ENCODE results near the gene GPR107. TPM values are rescaled to one million over a fixed set of nuclear protein-coding genes. Genes with fewer than 3 reads are reported as not detected.
A peak's percentile ranks its signal among the peaks of the same experiment; 100 is the strongest.

The GPR107 gene
- total RNA-seq, 4 donors from 2014 or later, result 13.5 to 20.7 (median 17.5) TPM

DNA sequence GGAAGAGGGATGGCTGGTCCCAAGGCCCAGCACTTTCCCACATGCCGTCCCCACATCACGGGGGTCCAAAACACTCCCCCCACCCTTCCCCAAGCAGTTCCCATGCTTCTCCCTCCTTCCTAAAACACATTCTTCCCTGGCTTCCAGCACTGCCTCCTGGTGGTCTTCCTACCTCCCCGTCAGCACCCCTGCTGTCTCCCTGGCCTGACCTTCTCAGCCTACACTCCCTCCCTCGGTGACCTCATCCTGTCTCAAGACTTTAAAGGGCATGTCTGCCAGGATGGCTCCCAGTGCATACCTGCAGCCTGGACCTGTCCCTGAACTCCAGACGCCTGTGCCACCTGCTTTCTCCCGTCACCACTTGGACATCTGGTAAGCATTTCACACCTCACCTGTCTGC is 114.2 kb downstream of the GPR107 start:
- no peaks in the 10 kb centered on the region for H3K9me3 ChIP-seq
- no peaks in the 10 kb centered on the region for H3K36me3 ChIP-seq
- peaks cover 0 to 6% of the 10 kb centered on the region in 2 donors for H3K4me1 ChIP-seq
- TF ChIP-seq POLR2A (IDR thresholded peaks at IDR 0.05), result no peak
- TF ChIP-seq CTCF (IDR thresholded peaks at IDR 0.05 in 4 of 5, conservative IDR thresholded peaks at IDR 0.05 in 1 of 5), result no peak
- H3K27me3 ChIP-seq, result peaks cover 0 to 2% (median 0%) of the 10 kb centered on the region in 3 donors
- in situ Hi-C loops (cut with MboI; ENCODE audit: low sequenced_read_pairs in 4 of 4) (no loop called here), intact Hi-C loops (cut with DNase I; ENCODE audit: low total_unique reads) (no loop called here)
- DNase-seq (no peak), ATAC-seq (no peak)
- H3K27ac ChIP-seq, result no peak overlapping the region
- no peak overlapping the region for H3K4me3 ChIP-seq

DNA sequence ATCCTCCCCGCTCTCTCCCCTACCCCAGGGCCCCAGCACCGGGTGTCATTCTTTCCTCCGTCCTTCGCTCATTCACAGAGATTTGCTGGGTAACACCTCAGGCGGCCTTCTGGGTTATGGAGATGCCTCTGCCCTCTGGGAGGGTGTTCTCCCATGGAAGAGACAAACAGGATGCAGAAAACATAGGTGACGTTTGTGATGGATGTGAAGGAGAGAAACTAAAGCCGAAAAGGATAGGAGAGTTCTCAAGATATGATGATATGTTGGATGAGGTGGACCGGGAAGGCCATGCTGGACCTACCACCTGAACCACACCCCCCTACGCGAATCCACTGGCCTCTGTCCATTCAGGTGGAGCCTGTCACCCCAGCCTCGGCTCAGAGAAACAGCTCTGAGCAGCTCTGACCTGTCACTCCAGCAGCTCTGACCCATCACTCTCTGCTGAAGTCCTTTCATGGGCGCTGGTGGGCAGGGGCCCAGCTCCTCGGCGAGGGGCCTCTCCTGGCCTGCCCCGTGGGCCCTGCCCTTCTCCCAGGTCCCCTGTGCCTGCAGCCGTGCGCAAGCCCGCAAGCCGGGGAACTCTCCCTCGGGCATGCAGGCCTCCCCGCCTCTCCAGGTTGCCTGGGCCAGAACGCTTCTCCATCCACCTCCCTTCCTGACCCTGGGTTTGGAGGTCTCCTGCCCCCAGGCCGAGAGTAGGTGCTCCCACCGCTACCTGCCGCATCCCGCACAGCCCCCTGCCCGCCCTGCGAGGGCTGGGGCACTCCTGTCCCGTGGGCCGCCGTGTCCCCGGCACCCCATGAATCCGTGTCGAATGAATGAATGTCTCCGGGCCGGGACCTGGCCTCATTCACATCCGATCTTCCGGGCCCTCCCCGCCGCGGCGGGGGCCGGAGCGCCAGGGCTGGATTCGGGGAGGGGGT is 117.8 kb downstream of the GPR107 start:
- in situ Hi-C loops (cut with MboI; ENCODE audit: low sequenced_read_pairs in 4 of 4), result no loop called here
- H3K27me3 ChIP-seq, result peaks cover 0 to 8% (median 5%) of the 10 kb centered on the region in 3 donors

GRCh38 chr9:130172161-130172857 is 118.6 kb downstream of the GPR107 start, which contains the start of gene NCS1:
TSS of gene NCS1 (plus strand) at chr9:130172404. CDS start at chr9:130172664, 260 bp downstream.
- TF ChIP-seq POLR2A (IDR thresholded peaks at IDR 0.05) (no peak), CTCF (IDR thresholded peaks at IDR 0.05 in 4 of 5, conservative IDR thresholded peaks at IDR 0.05 in 1 of 5) (no peak)
- H3K4me1 ChIP-seq, result peaks cover 0 to 12% of the 10 kb centered on the region in 2 donors
- DNase-seq, result peak; percentile 31 to 39
- H3K4me3 ChIP-seq, result peak within 1 kb of the TSS; percentile 43 to 63 (median 50)
- intact Hi-C loops (cut with DNase I; ENCODE audit: low total_unique reads) (loop anchor here (5.0 kb wide), 1 partner anchor 65 kb away; no protein-coding TSS in a partner anchor), in situ Hi-C loops (cut with MboI; ENCODE audit: low sequenced_read_pairs in 4 of 4) (no loop called here)
- ATAC-seq, result peak; percentile 68 to 70
- H3K36me3 ChIP-seq, result no peaks in the 10 kb centered on the region
- no peaks in the 10 kb centered on the region for H3K9me3 ChIP-seq
- peak within 1 kb of the TSS in 1 of 4 donors; percentile 21 for H3K27ac ChIP-seq
- peaks cover 0 to 8% (median 5%) of the 10 kb centered on the region in 3 donors for H3K27me3 ChIP-seq

More for the DNA sequence above, 117.8 kb downstream of the GPR107 start:
- Histone ChIP-seq H3K27ac (peak overlapping the region in 1 of 4 donors; percentile 21), H3K36me3 (no peaks in the 10 kb centered on the region), H3K4me1 (peaks cover 0 to 12% of the 10 kb centered on the region in 2 donors), H3K9me3 (no peaks in the 10 kb centered on the region), H3K4me3 (peak overlapping the region; percentile 24 to 48 (median 46))
- DNase-seq (no peak), ATAC-seq (peak in 1 of 2 donors; percentile 12)
- intact Hi-C loops (cut with DNase I; ENCODE audit: low total_unique reads), result loop anchor here (5.0 kb wide), 1 partner anchor 64 kb away; no protein-coding TSS in a partner anchor
- TF ChIP-seq POLR2A (IDR thresholded peaks at IDR 0.05) (no peak), CTCF (IDR thresholded peaks at IDR 0.05 in 4 of 5, conservative IDR thresholded peaks at IDR 0.05 in 1 of 5) (no peak)

GRCh38 chr9:130172858-130173665 is 119.4 kb downstream of the GPR107 start:
- TF ChIP-seq POLR2A (IDR thresholded peaks at IDR 0.05) (no peak), CTCF (IDR thresholded peaks at IDR 0.05 in 4 of 5, conservative IDR thresholded peaks at IDR 0.05 in 1 of 5) (no peak)
- H3K4me3 ChIP-seq, result peak overlapping the region; percentile 36 to 63 (median 46)
- peaks cover 0 to 12% of the 10 kb centered on the region in 2 donors for H3K4me1 ChIP-seq
- peaks cover 0 to 8% (median 5%) of the 10 kb centered on the region in 3 donors for H3K27me3 ChIP-seq
- H3K36me3 ChIP-seq, result no peaks in the 10 kb centered on the region
- DNase-seq (no peak), ATAC-seq (no peak)
- intact Hi-C loops (cut with DNase I; ENCODE audit: low total_unique reads) (loop anchor here (5.0 kb wide), 1 partner anchor 66 kb away; no protein-coding TSS in a partner anchor), in situ Hi-C loops (cut with MboI; ENCODE audit: low sequenced_read_pairs in 4 of 4) (no loop called here)
- H3K9me3 ChIP-seq, result no peaks in the 10 kb centered on the region
- H3K27ac ChIP-seq, result no peak overlapping the region
